ENCODE measurements around the gene DECR2.
A peak's percentile ranks its signal among the peaks of the same experiment; 100 is the strongest.
"Not testable (repeated sequence)": the region's sequence is repeated elsewhere in the genome, so short reads cannot be mapped to it uniquely, and the experiment has no call there.

The DECR2 gene

GRCh38 chr16:380762-381011, 21.0 kb upstream of the DECR2 start:
- H3K27ac Mint-ChIP-seq = no peak overlapping the region

DNA sequence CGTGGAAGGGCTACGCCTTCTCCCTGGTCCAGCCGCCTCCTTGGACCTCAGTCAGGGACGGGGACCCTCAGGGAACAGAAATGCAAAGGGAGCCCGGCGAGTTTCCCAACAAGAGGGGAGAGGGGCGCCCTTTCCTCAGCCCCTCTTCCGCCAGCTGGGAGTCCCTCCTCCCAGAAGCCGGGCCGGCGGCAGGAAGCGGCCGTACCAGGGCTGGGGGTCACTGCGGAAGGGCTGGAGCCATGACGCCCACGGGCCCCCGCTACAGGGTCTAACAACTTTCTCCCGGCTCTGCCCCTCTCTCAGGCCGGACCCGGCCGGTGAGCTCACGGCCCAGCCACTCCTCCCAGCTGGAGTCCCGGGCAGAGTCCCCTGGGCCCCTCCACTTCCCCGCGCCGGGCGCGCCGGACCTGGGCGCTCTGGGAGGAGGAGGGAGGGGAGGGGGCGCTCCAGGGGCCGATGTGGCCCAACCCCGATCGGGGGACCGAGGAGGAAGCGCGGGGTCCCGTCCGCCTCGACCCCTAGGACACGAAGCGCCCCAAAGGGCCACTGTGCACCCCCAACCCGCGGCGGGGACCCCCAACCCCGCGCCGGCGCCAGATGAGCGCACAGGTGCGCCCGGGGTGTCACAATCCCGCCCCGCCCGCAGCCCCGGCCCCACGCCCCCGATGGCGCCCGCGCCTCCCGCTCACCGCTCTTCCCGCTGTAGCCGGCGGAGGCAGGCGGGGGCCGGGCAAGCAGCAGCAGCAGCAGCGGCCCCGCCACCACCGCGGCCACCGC, 20.5 kb upstream of the DECR2 start:
- no peak for DNase-seq (ENCODE audit: low spot score)
- no peak overlapping the region for H3K27ac Mint-ChIP-seq
- no peaks in the 10 kb centered on the region for H3K36me3 Mint-ChIP-seq (ENCODE audit: low read depth)
- H3K9me3 Mint-ChIP-seq = no peaks in the 10 kb centered on the region
- H3K4me3 Mint-ChIP-seq = peak overlapping the region; percentile 62
- H3K27me3 Mint-ChIP-seq (ENCODE audit: low read depth) = peaks cover 10% of the 10 kb centered on the region
- H3K4me1 Mint-ChIP-seq (ENCODE audit: low read depth) = peaks cover 14% of the 10 kb centered on the region

More at GRCh38 chr16:380762-381011, 21.0 kb upstream of the DECR2 start:
- H3K9me3 Mint-ChIP-seq = no peaks in the 10 kb centered on the region
- H3K36me3 Mint-ChIP-seq (ENCODE audit: low read depth) = no peaks in the 10 kb centered on the region
- DNase-seq (ENCODE audit: low spot score) = no peak
- peaks cover 10% of the 10 kb centered on the region for H3K27me3 Mint-ChIP-seq (ENCODE audit: low read depth)
- peaks cover 14% of the 10 kb centered on the region for H3K4me1 Mint-ChIP-seq (ENCODE audit: low read depth)
- peak overlapping the region; percentile 63 for H3K4me3 Mint-ChIP-seq

DNA sequence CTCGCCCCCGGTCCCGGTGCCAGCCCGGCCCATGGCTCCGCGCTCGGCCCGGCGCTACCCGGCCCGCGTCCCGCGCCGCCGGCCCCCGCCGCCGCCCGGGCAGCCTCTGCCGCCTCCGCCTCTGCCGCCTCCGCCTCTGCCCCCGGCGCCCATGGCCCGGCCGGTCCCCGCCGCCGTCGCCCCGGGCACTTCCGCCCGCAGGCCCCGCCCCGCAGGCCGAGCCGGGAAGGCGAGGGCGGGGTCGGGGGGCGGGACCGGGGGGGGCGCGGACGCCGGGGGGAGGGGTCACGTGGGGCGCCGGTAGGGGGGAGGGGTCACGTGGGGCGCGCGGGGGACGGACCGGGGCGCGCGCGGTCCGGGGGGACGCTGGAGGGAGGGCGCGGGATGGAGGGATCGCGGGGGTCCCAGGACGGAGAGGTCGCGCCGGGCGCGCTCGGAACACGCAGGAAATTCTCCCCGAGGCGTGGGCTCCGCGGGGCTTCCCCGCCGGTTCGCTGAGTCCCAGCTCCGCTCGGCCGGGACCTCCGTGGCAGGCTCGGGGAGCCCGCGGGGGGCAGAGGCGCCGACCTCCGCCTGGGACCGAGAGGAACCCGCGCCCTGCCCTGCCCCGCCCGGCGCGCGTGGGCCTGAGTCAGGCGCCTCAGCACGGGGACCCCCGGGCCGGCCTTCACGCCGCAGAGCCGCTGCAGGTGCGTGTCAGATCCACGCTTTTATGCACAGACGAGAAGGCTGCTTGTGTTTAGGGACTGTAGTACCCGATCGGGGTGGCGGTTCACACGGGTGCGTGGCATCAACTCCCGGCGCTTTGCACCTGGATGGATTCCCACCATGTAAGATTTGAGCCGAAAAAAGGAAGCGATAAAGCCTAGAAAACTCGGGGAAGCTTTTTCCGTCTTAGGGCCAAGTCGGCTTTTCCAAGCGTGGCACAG, 19.6 kb upstream of the DECR2 start, which contains the start of gene PGAP6:
Gene PGAP6 (minus strand): TSS at position 190 of the 929 bp plus-strand sequence. CDS start 157 bp downstream, at position 33.
- DNase-seq (ENCODE audit: low spot score) = peak; percentile 70
- H3K36me3 Mint-ChIP-seq (ENCODE audit: low read depth) = no peaks in the 10 kb centered on the region
- H3K9me3 Mint-ChIP-seq = no peaks in the 10 kb centered on the region
- peak within 1 kb of the TSS; percentile 83 for H3K4me3 Mint-ChIP-seq
- peaks cover 10% of the 10 kb centered on the region for H3K27me3 Mint-ChIP-seq (ENCODE audit: low read depth)
- peak within 1 kb of the TSS; percentile 52 for H3K27ac Mint-ChIP-seq
- H3K4me1 Mint-ChIP-seq (ENCODE audit: low read depth) = peaks cover 14% of the 10 kb centered on the region

DNA sequence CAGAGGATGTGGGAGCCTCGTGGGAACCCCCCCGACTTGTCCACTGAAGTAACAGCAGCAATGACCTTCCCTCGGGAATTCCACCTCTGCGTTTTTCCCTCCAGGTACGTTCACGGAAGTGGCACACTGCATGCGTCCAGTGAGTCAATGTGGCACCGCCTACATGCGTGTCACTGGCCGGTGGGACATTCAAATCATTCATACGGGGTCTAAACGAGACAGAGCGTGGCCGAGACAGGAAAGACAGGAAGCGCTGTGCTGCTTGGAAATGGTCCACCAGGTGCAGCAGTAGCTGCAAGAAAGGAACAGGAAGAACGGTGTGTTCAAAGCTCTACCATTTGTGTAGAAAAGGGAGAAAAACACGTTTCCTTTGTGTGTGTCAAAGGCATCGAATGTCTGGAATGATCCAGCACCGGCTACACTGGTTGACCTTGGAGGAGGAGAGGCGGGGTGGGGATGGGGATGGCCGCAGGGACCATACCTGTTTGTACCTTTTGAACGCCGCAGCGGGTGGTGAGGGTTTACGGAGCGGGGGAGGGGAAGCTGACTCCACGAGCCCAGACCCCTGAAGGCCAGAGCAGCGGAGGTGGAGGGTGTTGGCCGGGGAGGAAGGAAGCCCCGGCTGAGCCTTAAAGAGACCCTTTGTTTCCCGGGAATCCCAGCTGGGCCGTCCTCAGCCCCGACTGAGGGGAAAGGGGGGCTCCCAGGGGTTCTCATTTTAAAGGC, 18.2 kb upstream of the DECR2 start:
- peak; percentile 44 for DNase-seq (ENCODE audit: low spot score)
- peaks cover 10% of the 10 kb centered on the region for H3K27me3 Mint-ChIP-seq (ENCODE audit: low read depth)
- no peak overlapping the region for H3K27ac Mint-ChIP-seq
- peaks cover 14% of the 10 kb centered on the region for H3K4me1 Mint-ChIP-seq (ENCODE audit: low read depth)
- peak overlapping the region; percentile 83 for H3K4me3 Mint-ChIP-seq
- H3K9me3 Mint-ChIP-seq = no peaks in the 10 kb centered on the region
- H3K36me3 Mint-ChIP-seq (ENCODE audit: low read depth) = no peaks in the 10 kb centered on the region

- Mint-ChIP-seq H3K9me3 (no peaks in the 10 kb centered on the region), H3K4me1 (ENCODE audit: low read depth) (peaks cover 11% of the 10 kb centered on the region), H3K36me3 (ENCODE audit: low read depth) (no peaks in the 10 kb centered on the region), H3K27ac (no peak overlapping the region), H3K27me3 (ENCODE audit: low read depth) (peaks cover 10% of the 10 kb centered on the region), H3K4me3 (no peak overlapping the region)
- DNase-seq (ENCODE audit: low spot score) = no peak
These were observed 15.0 kb upstream of the DECR2 start for GRCh38 chr16:386641-387156.

DNA sequence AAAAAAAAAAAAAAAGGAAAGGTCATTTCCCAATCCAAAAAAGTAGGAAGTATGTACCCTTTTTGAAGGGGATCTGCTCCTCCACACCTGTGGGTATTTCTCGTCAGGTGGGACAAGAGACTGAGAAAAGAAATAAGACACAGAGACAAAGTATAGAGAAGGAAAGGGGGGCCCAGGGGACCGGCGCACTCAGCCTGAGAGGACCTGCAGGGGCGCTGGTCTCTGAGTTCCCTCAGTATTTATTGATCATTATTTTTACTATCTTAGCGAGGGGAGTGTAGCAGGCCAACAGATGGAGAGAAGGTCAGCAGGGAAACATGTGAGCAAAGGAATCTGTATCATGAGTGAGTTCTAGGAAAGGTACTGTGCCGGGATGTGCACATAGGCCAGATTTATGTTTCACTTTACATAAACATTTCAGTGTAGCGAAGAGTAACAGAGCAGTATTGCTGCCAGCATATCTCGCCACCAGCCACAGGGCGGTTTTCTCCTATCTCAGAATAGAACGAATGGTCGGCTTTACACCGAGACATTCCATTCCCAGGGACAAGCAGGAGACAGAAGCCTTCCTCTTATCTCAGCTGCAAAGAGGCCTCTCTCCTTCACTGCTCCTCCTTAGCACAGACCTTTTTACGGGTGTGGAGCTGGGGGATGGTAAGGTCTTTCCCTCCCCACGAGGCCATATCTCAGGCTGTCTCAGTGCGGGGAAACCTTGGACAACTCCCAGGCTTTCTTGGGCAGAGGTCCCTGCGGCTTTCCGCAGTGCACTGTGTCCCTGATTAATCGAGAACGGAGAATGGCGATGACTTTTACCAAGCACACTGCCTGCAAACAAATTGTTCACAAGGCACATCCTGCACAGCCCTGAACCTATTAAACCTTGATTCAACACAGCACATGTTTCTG, 13.7 kb upstream of the DECR2 start:
- not testable (repeated sequence) for H3K27me3 Mint-ChIP-seq (ENCODE audit: low read depth); H3K4me3 Mint-ChIP-seq; H3K27ac Mint-ChIP-seq; H3K4me1 Mint-ChIP-seq (ENCODE audit: low read depth); DNase-seq (ENCODE audit: low spot score); H3K36me3 Mint-ChIP-seq (ENCODE audit: low read depth); H3K9me3 Mint-ChIP-seq

GRCh38 chr16:389352-389751, 12.3 kb upstream of the DECR2 start:
- Mint-ChIP-seq H3K36me3 (ENCODE audit: low read depth) (no peaks in the 10 kb centered on the region), H3K27ac (no peak overlapping the region), H3K9me3 (no peaks in the 10 kb centered on the region), H3K4me1 (ENCODE audit: low read depth) (peaks cover 3% of the 10 kb centered on the region), H3K4me3 (no peak overlapping the region), H3K27me3 (ENCODE audit: low read depth) (no peaks in the 10 kb centered on the region)
- no peak for DNase-seq (ENCODE audit: low spot score)

DNA sequence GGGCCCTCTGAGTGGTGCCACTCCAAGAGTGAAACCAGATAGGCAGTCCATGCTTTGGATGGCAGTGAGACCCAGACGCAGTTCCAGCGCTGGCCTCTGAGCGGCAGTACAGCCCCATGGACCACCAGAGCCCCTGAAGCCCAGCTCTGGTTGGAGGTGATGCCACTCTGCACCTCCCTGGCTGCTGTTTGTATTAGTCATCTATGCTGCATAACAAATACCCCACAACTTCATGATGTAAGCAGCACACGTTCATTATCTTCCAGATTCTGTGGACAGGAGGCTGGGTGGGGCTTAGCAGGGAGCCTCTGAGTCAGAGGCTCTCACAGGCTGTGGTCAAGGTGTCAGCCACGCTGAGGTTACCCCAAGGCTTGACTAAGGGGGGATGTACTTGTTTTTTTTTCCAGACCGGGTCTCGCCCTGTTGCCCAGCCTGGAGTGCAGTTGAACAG, 9.8 kb upstream of the DECR2 start:
- H3K36me3 Mint-ChIP-seq (ENCODE audit: low read depth) = no peaks in the 10 kb centered on the region
- H3K9me3 Mint-ChIP-seq = no peaks in the 10 kb centered on the region
- peaks cover 10% of the 10 kb centered on the region for H3K27me3 Mint-ChIP-seq (ENCODE audit: low read depth)
- H3K4me3 Mint-ChIP-seq = no peak overlapping the region
- peak; percentile 44 for DNase-seq (ENCODE audit: low spot score)
- H3K27ac Mint-ChIP-seq = no peak overlapping the region
- peaks cover 9% of the 10 kb centered on the region for H3K4me1 Mint-ChIP-seq (ENCODE audit: low read depth)

DNA sequence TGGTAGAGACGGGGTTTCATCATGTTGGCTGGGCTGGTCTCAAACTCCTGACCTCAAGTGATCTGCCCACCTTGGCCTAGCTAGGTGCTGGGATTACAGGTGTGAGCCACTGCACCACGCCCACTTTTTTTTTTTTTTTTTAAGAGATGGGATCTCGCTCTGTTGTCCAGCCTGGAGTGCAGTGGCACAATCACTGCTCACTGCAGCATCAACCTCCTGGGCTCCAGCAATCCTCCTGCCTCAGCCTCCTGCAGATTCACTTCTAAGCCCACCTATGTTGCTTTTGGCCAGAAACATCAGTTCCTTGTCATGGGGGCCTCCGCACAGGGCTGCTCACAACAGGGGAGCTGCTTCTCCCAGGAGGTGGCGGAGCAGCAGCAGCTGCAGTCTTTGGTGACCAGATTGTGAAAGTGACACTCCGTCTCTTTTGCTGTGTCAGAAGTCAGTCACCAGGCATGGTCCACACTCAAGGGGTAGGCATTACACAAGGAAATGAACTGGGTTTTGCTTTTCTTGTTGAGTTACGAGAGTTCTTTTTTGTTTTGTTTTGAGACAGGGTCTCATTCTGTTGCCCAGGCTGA, 9.1 kb upstream of the DECR2 start:
- DNase-seq (ENCODE audit: low spot score) = no peak
- H3K36me3 Mint-ChIP-seq (ENCODE audit: low read depth) = no peaks in the 10 kb centered on the region
- H3K27ac Mint-ChIP-seq = no peak overlapping the region
- peaks cover 9% of the 10 kb centered on the region for H3K4me1 Mint-ChIP-seq (ENCODE audit: low read depth)
- no peak overlapping the region for H3K4me3 Mint-ChIP-seq
- H3K27me3 Mint-ChIP-seq (ENCODE audit: low read depth) = peaks cover 10% of the 10 kb centered on the region
- no peaks in the 10 kb centered on the region for H3K9me3 Mint-ChIP-seq

DNA sequence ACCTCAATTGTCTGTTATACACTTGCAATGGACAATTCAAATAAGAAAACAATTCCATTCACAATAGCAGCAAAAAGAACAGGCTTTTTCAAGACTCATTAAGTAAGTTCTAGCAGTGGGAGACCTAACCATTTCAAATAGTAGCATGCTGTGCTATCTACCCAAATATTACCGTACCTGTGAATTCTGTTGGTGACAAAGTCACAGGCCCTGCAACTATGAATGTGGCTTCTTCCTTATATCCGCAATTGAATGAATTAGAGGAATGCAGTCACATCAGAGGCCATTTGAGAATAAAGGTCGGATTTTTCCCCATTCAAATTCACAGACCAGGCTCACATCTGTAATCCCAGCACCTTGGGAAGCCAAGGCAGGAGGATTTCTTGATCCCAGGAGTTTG, 5.5 kb upstream of the DECR2 start:
- peak overlapping the region; percentile 26 for H3K27ac Mint-ChIP-seq
- H3K27me3 Mint-ChIP-seq (ENCODE audit: low read depth) = peaks cover 10% of the 10 kb centered on the region
- H3K36me3 Mint-ChIP-seq (ENCODE audit: low read depth) = peaks cover 1% of the 10 kb centered on the region
- peak overlapping the region; percentile 86 for H3K4me3 Mint-ChIP-seq
- no peak for DNase-seq (ENCODE audit: low spot score)
- H3K4me1 Mint-ChIP-seq (ENCODE audit: low read depth) = peaks cover 16% of the 10 kb centered on the region
- no peaks in the 10 kb centered on the region for H3K9me3 Mint-ChIP-seq

DNA sequence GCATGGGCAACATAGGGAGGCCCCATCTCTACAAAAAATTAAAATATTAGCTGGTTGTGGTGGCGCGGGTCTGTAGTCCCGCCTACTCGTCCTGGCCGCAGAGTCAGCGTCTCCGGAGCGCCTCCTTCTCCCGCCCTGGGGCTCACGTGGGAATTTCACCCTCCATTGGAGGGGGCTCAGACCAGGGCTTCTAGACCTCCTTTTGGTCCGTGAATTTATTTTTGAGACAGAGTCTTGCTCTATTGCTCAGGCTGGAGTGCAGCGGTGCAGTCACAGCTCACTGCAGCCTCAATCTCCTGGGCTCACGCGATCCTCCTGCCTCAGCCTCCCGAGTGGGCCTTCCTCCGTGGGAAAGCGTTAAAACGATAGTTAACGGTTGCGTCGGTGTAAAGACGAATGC, 5.1 kb upstream of the DECR2 start:
- H3K4me1 Mint-ChIP-seq (ENCODE audit: low read depth) = peaks cover 16% of the 10 kb centered on the region
- peak overlapping the region; percentile 56 for H3K27ac Mint-ChIP-seq
- peaks cover 1% of the 10 kb centered on the region for H3K36me3 Mint-ChIP-seq (ENCODE audit: low read depth)
- H3K4me3 Mint-ChIP-seq = peak overlapping the region; percentile 86
- DNase-seq (ENCODE audit: low spot score) = no peak
- H3K9me3 Mint-ChIP-seq = no peaks in the 10 kb centered on the region
- peaks cover 10% of the 10 kb centered on the region for H3K27me3 Mint-ChIP-seq (ENCODE audit: low read depth)

GRCh38 chr16:397135-397661, 4.5 kb upstream of the DECR2 start, which contains the start of gene NME4:
Gene NME4 (plus strand): TSS chr16:397199. CDS start chr16:397223, 24 bp downstream.
- Mint-ChIP-seq H3K9me3 (no peaks in the 10 kb centered on the region), H3K36me3 (ENCODE audit: low read depth) (peaks cover 1% of the 10 kb centered on the region), H3K4me1 (ENCODE audit: low read depth) (peaks cover 14% of the 10 kb centered on the region), H3K4me3 (peak within 1 kb of the TSS; percentile 86), H3K27ac (peak within 1 kb of the TSS; percentile 75), H3K27me3 (ENCODE audit: low read depth) (peaks cover 10% of the 10 kb centered on the region)
- DNase-seq (ENCODE audit: low spot score) = no peak

Measured in T-helper 2 cell treated with Interferon-gamma antibody and Interleukin-4, amounts not matched to agents 5 μg/mL and 100 μg/mL, for 36 hours (primary cell).